Left lung (tissue), 10 donors: ENCODE data around the gene EPHA3. TPM values are rescaled to one million over a fixed set of nuclear protein-coding genes. Genes with fewer than 3 reads are reported as not detected.
A peak's percentile ranks its signal among the peaks of the same experiment; 100 is the strongest.

Experiments used
- ATAC-seq: fragments of 200-7000 bp; cut with Tn5 transposase; one replicate; pipeline ENCODE4 v1.9.1; 2020; ENCODE audit warnings: moderate library complexity
- DNase-seq, 4 donors: peaks; one replicate each; pipeline ENCODE4 v3.0.0-alpha.2; 2013 to 2020
- H3K27ac ChIP-seq, 2 donors: fragments of 200-600 bp; sonication (generic) in 1 of 2; one replicate each; pipeline versions ENCODE4 v1.5.0 to v1.8.0; 2020 to 2021
- H3K27me3 ChIP-seq, 2 donors: fragments of 200-600 bp; sonication (generic) in 1 of 2; one replicate each; pipeline versions ENCODE4 v1.5.0 to v1.8.0; 2020 to 2021
- H3K36me3 ChIP-seq, 2 donors: fragments of 200-600 bp; sonication (generic) in 1 of 2; one replicate each; pipeline versions ENCODE4 v1.5.0 to v1.8.0; 2020 to 2021
- H3K4me1 ChIP-seq, 2 donors: fragments of 200-600 bp; one replicate each; pipeline ENCODE4 v1.8.0; 2021
- H3K4me3 ChIP-seq, 2 donors: fragments of 200-600 bp; sonication (generic) in 1 of 2; one replicate each; pipeline versions ENCODE4 v1.5.0 to v1.8.0; 2020 to 2021; ENCODE audit warnings: mild to moderate bottlenecking in 1 of 2
- H3K9me3 ChIP-seq, 2 donors: fragments of 200-600 bp; sonication (generic) in 1 of 2; one replicate each; pipeline versions ENCODE4 v1.5.0 to v1.8.0; 2020 to 2021
- intact Hi-C, 2 donors: fragments of 100-400 bp; cut with DNase I; formaldehyde crosslinking; loops; one replicate each; pipeline versions ENCODE4 v1.11.2 to v1.14.2; 2022
- polyA plus RNA-seq, 6 donors: library from polyadenylated mRNA; unstranded; fragments of 120-200 nt; gene quantifications; one replicate each; pipeline ENCODE4 v1.2.1, GENCODE V29; 2013; ENCODE audit not compliant: insufficient read length in 6 of 6
- total RNA-seq, 2 donors: library from RNA; stranded (reverse); fragmentation: NEBNext Ultra II Directional; extraction: Animal tissue kit (Norgen Biotek cat#: 25700); gene quantifications; one replicate each; pipeline ENCODE4 v1.2.1, GENCODE V29; 2021
- TF ChIP-seq, protein P1 (sequence below), 2 donors: fragments of 200-600 bp; sonication (generic) in 1 of 2; IDR thresholded peaks; one replicate each; pipeline versions ENCODE4 v1.5.0 to v1.8.0; 2021; ENCODE audit warnings: antibody characterized with exemption in 2 of 2
- donor health status: DM: no; HTN: yes; CAD: no.
- donor health status: DM: no; HTN: no; CAD: no.

The EPHA3 gene
- total and polyA plus RNA-seq, 8 donors: 1.9 to 13.9 (median 11.1) TPM

DNA sequence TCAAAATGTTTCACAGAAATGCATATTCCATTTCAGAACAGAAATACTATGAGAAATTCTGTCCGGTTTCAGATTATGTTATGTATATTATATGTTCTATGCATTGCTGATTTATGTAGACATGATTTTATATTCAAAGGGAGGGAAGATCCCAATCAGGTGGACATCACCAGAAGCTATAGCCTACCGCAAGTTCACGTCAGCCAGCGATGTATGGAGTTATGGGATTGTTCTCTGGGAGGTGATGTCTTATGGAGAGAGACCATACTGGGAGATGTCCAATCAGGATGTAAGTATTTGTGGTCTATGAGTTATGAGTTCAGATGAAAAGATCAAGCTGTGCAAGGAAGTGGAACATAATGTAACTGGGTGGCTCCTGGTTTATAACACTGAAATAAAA, 341.7 kb downstream of the EPHA3 start:
- TF ChIP-seq, protein P1, sequence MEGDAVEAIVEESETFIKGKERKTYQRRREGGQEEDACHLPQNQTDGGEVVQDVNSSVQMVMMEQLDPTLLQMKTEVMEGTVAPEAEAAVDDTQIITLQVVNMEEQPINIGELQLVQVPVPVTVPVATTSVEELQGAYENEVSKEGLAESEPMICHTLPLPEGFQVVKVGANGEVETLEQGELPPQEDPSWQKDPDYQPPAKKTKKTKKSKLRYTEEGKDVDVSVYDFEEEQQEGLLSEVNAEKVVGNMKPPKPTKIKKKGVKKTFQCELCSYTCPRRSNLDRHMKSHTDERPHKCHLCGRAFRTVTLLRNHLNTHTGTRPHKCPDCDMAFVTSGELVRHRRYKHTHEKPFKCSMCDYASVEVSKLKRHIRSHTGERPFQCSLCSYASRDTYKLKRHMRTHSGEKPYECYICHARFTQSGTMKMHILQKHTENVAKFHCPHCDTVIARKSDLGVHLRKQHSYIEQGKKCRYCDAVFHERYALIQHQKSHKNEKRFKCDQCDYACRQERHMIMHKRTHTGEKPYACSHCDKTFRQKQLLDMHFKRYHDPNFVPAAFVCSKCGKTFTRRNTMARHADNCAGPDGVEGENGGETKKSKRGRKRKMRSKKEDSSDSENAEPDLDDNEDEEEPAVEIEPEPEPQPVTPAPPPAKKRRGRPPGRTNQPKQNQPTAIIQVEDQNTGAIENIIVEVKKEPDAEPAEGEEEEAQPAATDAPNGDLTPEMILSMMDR (IDR thresholded peaks at IDR 0.05): no peak
- DNase-seq: no peak
- H3K9me3 ChIP-seq: no peaks in the 10 kb centered on the region
- no peaks in the 10 kb centered on the region for H3K4me1 ChIP-seq
- intact Hi-C loops: no loop called here
- H3K27ac ChIP-seq: no peak overlapping the region
- no peaks in the 10 kb centered on the region for H3K36me3 ChIP-seq
- no peak overlapping the region for H3K4me3 ChIP-seq
- no peaks in the 10 kb centered on the region for H3K27me3 ChIP-seq
- no peak for ATAC-seq

DNA sequence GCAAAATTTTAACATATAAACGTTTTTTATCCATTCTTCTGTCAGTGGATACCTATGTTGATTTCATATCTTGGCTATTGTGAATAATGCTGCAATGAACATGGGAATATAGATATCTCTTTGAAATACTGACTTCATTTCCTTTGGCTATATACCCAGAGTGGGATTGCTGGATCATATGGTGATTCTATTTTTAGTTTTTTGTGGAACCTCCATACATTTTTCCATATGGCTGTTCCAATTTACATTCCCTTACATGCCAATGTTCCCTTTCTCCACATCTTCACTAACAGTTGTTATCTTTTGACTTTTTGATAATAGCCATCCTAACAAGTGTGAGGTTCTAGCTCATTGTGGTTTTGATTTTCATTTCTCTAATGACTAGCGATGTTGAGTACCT, 344.6 kb downstream of the EPHA3 start:
- Histone ChIP-seq H3K4me3 (no peak overlapping the region), H3K4me1 (no peaks in the 10 kb centered on the region), H3K9me3 (no peaks in the 10 kb centered on the region), H3K27me3 (no peaks in the 10 kb centered on the region), H3K36me3 (no peaks in the 10 kb centered on the region), H3K27ac (no peak overlapping the region)
- ATAC-seq (no peak), DNase-seq (no peak)
- TF ChIP-seq, protein P1 (IDR thresholded peaks at IDR 0.05): no peak
- intact Hi-C loops: no loop called here

DNA sequence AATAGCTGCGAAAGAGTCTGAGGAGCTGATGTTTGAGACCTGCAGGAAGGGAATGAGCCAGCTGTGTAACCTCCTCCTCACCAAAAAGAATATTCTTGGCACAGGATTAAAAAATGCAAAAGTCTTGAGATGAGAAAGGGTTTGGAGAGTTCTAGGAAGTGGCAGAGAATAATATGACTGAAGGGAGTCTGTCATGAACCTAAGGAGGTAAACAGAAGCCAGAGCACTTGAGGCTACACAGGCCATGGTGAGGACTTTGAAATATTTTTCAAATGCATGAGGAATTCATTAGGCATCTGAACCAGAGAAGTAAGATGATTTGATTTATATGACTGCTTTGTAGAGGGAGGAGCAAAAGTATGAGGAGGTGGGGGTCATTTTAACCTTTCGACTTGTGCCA, 347.8 kb downstream of the EPHA3 start:
- Histone ChIP-seq H3K27ac (no peak overlapping the region), H3K36me3 (no peaks in the 10 kb centered on the region), H3K4me3 (no peak overlapping the region), H3K9me3 (peaks cover 0 to 6% of the 10 kb centered on the region in 2 donors), H3K4me1 (no peaks in the 10 kb centered on the region), H3K27me3 (no peaks in the 10 kb centered on the region)
- no peak for DNase-seq
- TF ChIP-seq, protein P1 (IDR thresholded peaks at IDR 0.05): no peak
- intact Hi-C loops: no loop called here
- ATAC-seq: peak; percentile 55

DNA sequence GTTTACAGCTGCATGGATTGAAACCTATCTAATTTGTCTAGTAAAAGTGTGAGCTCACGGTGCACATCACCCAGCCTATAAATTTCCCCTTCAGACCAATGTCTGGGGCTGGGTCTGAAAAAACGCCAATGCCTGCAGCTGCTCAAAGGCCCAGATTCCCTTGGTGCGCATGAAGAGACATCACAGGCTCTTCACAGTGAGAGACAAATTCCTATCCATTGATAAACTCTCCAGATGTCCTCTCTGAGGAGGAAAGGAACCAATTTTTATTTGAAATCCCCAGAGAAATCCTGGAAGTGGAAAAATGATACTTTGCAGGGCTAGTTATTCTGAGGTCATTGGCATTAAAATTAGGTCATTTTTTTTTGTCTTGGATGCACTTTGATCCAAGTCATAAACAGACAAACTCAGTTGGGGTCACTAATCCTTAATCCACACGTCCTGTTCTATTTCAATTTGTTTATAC, 360.5 kb downstream of the EPHA3 start:
- TF ChIP-seq, protein P1 (IDR thresholded peaks at IDR 0.05): no peak
- no peaks in the 10 kb centered on the region for H3K27me3 ChIP-seq
- intact Hi-C loops: no loop called here
- ATAC-seq (no peak), DNase-seq (no peak)
- H3K4me1 ChIP-seq: no peaks in the 10 kb centered on the region
- H3K4me3 ChIP-seq: no peak overlapping the region
- no peaks in the 10 kb centered on the region for H3K36me3 ChIP-seq
- H3K9me3 ChIP-seq: no peaks in the 10 kb centered on the region
- no peak overlapping the region for H3K27ac ChIP-seq

DNA sequence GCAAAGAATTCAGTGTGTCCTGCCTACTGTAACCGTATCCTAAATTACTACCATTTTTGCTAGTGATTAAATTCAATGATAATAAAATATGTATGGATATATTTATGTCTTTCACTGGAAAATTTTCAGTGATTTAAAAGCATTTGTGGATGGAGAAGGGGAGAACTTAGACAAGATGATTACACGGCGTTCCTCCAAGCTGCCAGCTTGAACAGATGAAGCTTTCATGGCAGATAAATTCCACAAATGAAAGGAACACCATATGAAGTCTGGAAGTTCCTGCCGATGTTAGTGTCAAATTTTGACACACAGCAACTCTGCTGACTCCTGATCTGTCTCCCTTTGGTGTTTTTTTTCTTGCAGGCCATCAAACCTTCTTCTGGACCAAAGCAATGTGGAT, 364.7 kb downstream of the EPHA3 start:
- intact Hi-C loops: no loop called here
- H3K4me1 ChIP-seq: no peaks in the 10 kb centered on the region
- no peak for ATAC-seq
- H3K4me3 ChIP-seq: no peak overlapping the region
- DNase-seq: no peak
- H3K9me3 ChIP-seq: no peaks in the 10 kb centered on the region
- H3K27me3 ChIP-seq: no peaks in the 10 kb centered on the region
- H3K27ac ChIP-seq: no peak overlapping the region
- TF ChIP-seq, protein P1 (IDR thresholded peaks at IDR 0.05): no peak
- H3K36me3 ChIP-seq: no peaks in the 10 kb centered on the region
